HuH-7.5 (cell line): Measurements from ENCODE around the gene CEP85L.

Experiments used
- DNase-seq: peaks from one replicate; pipeline ENCODE4 v3.0.0; 2011; ENCODE audit warnings: low spot score

The CEP85L gene

GRCh38 chr6:118577972-118578371 is 73.4 kb downstream of the CEP85L start:
- no peak for DNase-seq

DNA sequence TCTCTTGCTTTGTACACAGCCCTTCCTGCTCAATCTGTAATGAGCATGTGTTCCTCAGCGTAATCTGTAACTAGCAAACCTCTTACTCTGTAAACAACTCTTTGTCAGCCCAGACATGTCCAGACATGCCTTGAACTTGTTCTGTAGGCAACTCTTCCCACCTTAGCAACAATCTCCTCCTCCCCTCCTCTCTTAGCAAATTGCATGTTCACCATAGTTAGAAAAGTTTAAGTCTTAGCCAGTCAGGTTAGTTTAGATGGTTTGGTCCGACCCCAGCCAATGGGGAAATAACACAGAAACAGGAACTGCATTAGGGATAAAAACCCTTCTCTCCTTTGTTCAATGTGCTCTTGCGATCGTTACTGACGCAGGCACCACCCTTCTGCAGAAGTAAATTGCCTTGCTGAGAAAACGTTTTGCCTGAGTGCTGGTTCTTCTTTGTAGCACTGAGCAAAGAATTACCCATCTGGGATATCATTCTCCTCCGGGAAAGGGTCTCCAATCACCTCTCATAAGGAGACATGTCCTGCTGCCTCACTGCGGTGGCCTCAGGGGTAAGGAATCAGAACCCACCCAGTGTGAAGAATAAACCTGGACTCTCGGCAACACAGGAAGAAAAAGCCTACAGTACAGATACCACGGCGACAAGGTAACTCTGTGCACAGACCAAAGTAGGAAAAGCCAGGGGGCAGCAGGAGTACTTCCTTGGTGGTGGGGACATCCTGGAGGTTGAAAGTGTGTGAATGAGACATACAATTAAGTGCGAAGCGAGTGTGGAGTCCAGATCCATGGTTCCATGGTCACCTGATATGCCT is 77.1 kb downstream of the CEP85L start:
- no peak for DNase-seq

DNA sequence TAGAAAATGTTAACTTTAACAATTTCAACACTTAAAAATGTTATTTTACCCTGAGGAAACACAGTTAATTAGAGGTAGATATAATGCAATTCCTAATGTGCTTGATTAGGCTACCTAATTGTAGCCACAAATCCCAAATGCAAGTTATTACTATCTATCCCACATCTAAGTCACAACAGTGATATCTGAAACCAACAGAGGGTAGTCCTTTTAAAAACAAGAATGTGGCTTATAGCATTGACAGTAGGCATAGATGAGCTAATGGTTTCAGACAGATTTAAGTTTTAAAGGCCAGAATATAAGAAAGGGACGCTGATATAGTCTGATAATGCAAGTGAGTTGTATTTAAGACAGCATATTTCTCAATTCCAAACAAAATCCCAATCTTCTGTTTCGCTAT is 80.3 kb downstream of the CEP85L start:
- no peak for DNase-seq

GRCh38 chr6:118569498-118569897 is 81.9 kb downstream of the CEP85L start:
- DNase-seq: no peak

DNA sequence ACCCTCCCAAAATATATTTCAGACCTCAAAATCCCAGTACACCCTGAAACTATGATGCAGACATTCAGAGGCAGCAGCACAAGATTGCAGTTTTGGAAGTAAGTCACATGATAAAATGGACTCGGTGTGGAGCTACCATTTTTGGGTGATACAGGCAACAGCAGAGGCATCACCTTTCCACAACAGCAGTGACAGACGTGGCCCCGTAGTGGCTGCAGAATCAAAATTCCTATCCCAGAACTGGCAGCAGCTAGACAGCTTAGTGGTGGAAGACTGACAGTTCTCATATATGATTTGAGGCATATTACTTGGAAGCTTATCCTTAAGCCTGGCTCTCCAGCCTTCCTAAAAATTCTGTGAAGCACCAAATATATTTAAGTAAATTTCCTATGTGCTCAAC is 83.4 kb downstream of the CEP85L start:
- DNase-seq: no peak

DNA sequence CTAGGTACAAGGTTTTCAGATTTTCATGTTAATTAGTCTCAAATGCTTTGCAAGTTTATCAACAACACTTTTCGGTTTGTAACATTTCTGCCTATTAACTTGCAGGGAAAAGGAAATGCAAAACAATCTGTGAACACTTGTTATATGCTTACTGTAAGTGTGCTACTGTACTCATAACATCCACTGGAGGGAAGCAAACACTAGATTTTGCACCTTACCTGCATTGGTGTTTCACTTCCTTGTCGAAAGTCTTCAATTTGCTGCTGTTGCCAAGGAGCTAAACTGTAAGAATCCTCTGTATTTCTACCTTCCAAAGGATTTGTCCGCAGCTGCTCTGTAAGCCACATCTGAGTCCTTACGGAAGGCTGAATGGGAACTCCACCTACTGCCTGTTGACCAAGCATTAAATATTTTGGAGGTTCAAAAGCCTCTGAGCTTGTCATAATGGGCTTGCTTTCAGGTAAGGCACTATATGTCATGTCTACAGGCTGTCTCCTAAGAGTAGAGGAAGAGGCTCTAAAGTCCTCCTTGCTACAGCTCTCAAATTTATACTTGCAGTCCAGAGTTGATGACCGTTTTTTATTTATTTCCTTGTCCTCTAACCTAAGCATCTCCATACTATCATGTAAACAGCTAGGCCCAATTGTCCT is 86.0 kb downstream of the CEP85L start:
- DNase-seq: no peak

GRCh38 chr6:118562959-118563358 is 88.4 kb downstream of the CEP85L start:
- DNase-seq: no peak

- DNase-seq: no peak
Measured at GRCh38 chr6:118562248-118562647, 89.1 kb downstream of the CEP85L start.

GRCh38 chr6:118559659-118560058 is 91.7 kb downstream of the CEP85L start:
- no peak for DNase-seq

- DNase-seq: no peak
Measured at GRCh38 chr6:118558464-118559217, 92.8 kb downstream of the CEP85L start.

GRCh38 chr6:118554698-118555097 is 96.7 kb downstream of the CEP85L start:
- no peak for DNase-seq

- no peak for DNase-seq
Measured at GRCh38 chr6:118553132-118553531, 98.3 kb downstream of the CEP85L start.

DNA sequence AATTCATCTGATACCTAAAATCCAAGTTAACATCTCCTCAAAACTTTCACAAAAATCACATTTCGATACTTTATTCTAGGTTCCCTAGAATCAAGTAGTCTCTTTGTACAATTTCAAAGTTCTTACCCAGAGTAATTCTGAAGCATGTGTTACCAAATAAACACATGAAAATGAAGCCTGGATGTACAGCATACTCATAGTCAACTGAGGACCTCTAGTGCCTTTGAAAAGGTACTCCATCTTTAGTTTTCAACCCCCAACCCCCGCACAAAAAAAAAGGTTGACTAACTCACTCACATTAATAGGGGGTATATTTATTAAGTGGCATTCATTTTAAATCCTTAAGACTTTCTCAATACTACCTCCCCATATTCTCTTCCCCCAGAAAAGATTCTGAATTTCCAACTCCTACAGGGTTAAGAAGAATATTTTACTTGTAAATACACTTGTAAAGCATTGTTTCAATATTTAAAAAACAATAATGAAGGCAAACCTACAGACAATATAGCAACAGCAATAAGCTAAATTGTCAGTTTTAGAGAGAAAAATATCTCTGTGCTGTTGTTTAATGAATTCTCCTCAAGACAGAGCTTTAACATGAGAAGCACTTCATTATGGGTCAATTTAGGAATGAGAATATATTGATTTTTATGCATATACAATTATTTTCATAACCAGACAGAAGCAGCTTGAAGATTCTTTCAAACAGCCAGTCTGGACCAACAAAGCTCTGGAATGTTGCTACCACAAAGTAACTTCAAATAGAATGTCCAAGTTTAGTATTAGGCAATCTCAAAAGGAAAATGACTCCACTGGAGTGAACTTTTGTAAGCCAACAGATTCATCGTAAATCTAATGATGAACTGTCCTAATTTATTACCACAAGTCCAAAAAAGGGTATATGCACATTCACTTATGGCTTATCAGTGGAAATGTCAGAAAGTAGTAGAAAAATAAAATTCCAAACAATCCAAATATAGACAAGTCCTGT is 100.0 kb downstream of the CEP85L start:
- peak; percentile 27 for DNase-seq

- no peak for DNase-seq
Measured at GRCh38 chr6:118548613-118549012, 102.8 kb downstream of the CEP85L start.

- no peak for DNase-seq
Measured at GRCh38 chr6:118548136-118548535, 103.3 kb downstream of the CEP85L start, which contains the start of gene PLN. TSS of gene PLN (plus strand) at chr6:118548296. CDS start at chr6:118558922, 10,626 bp downstream.

GRCh38 chr6:118546880-118547218 is 104.5 kb downstream of the CEP85L start:
- no peak for DNase-seq

- DNase-seq: no peak
Measured at GRCh38 chr6:118546164-118546879, 105.1 kb downstream of the CEP85L start.

GRCh38 chr6:118544105-118544504 is 107.3 kb downstream of the CEP85L start:
- no peak for DNase-seq

DNA sequence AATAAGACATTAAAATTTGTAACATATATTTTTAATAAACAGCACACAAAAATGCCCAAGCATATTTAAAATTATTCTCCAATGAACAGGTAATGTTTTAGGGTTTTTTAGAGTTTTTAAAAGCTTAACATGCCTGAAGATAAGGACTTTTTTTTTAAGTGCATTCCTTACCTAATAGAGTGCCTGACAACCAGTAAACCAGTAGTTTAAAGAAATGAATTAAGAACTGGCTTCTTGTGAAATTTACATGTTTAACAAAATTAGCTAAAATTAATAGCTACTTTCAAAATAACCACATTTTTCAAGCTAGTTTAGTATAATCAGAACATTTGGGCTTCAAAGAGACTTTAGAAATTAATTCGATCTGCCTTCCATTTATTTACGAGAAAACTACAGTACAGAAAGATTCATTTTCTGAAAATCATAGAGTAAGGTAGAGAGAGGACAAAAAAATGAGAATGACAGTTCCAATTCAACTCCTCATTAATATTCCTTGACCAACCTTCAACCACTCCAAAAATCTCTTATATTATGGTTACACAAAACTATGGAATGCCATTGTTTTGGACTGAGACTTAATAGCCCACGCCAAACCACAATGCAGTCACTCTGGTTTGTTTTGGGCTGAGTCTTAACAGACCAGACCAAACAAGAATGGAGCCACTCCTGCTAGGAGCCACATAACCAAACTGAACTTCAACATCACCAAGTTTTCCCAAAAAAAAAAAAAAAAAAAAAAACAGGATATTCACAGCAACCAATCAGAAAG is 109.0 kb downstream of the CEP85L start:
- DNase-seq: no peak

DNA sequence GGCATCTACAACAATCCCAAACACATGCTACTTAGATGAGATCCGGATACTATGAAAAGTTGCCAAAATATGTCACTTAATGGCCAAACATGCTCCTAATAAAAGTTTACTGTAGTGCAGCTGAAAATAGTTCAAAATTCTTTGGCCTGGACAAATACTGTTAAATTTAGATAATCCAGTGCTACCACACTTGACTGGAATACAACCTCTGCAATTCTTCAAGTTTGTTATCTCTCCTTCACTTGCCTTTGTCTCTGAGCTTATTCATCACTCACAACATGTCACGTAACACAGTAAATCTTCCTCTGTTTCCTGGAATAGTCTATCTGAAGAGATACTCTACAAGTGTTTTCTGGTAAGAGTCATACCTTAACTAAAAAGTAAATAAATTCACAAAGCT is 113.8 kb downstream of the CEP85L start:
- no peak for DNase-seq
